ENCODE data around the gene MAX. TPM values are rescaled to one million over a fixed set of nuclear protein-coding genes. Genes with fewer than 3 reads are reported as not detected.

Gene MAX
- total and polyA plus RNA-seq, 2 donors: 37.3 to 58.4 TPM

DNA sequence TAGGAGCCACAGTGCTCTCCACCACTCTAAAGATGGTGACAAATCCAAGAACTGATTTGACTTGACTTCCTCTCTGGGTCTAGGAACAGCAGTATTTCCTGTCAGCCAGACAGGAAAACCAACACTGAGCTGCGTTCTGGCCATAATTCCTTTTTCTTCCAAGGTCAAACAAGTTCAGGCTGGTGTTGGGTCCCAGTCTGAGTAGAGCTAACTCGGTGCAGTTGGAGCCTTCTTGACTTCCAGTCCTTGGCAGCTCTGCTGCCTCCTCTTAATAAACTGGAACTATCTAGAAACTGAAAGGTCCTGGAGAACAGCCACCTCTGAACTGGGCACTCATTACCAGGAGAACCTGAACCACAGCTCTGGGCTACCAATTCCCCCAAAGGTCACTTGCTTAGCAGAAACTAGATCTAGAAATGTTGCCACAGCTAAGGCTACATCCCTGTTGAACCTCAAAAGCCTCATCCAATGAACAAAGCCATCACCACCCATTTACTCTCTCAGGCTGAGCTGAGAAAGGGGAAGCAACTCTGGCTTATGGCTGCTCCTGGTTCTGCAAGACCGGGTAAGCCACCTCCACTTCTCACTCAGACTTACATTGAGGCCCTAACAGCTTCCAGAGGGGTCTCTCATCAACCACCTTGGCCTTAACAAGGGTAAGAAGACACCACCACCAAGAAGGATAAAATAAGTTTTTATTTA, 27.7 kb downstream of the MAX start:
- no peak for DNase-seq (ENCODE audit: extremely low spot score)
- Histone ChIP-seq H3K4me3 (ENCODE audit: low read depth, low read length) (no peak overlapping the region), H3K27ac (ENCODE audit: low read depth) (no peak overlapping the region), H3K36me3 (ENCODE audit: insufficient read depth) (peaks cover 2% of the 10 kb centered on the region), H3K4me1 (ENCODE audit: insufficient read depth) (no peaks in the 10 kb centered on the region)
- WGBS: 53% methylated on average over 3 of the region's 3 CpGs

DNA sequence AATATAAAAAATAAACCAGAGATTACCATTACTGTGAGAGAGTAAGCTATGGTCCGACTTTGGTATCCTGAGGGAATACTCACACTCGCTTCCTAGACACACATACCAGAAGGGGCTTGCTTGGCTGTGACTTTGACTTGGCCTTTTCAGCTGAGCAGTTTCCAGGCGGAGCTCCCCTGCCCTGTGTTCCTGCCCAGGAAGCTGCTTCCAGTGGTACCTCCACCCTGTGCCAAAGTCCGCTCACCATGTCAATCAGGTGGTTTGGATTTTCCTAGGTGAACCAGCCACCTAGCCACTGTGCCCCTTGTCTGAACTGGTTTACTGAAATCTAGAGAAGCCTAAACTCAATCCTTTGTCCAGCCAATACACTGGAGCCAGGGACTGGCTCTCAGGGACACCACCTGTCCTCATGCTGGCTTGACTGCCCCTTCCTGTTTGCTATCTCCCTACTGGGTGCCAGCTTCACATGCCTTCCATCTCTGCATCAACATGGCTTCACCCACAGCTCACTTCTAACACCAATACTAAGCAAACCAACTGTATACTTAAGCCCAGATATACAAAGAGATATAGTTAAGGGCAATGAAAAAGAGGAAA, 28.6 kb downstream of the MAX start:
- Histone ChIP-seq H3K4me3 (ENCODE audit: low read depth, low read length) (no peak overlapping the region), H3K4me1 (ENCODE audit: insufficient read depth) (no peaks in the 10 kb centered on the region), H3K36me3 (ENCODE audit: insufficient read depth) (peaks cover 2% of the 10 kb centered on the region), H3K27ac (ENCODE audit: low read depth) (no peak overlapping the region)
- WGBS: 81% methylated on average over 4 of the region's 4 CpGs
- no peak for DNase-seq (ENCODE audit: extremely low spot score)

DNA sequence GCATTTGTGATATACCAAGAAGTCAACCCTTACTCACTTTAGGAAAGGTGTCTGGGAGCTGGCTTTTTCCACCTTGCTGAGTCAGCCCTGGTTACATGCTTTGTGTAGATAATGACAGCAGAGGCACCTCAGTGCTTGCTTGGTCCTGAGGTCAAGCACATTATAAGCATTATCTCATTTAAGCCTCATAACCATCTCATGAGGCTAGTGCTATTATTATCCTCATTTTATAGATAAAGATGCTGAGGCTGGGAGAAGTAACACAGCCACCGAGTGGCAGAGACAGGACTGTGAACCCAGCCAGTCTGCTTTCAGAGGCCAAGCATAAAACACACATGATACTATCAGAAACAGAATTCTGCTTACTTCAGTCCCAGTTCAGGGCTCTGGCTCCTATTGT, 29.4 kb downstream of the MAX start:
- peaks cover 2% of the 10 kb centered on the region for H3K36me3 ChIP-seq (ENCODE audit: insufficient read depth)
- 51% methylated on average over 1 of the region's 1 CpG for WGBS
- no peak overlapping the region for H3K4me3 ChIP-seq (ENCODE audit: low read depth, low read length)
- no peaks in the 10 kb centered on the region for H3K4me1 ChIP-seq (ENCODE audit: insufficient read depth)
- DNase-seq (ENCODE audit: extremely low spot score): no peak
- H3K27ac ChIP-seq (ENCODE audit: low read depth): no peak overlapping the region

DNA sequence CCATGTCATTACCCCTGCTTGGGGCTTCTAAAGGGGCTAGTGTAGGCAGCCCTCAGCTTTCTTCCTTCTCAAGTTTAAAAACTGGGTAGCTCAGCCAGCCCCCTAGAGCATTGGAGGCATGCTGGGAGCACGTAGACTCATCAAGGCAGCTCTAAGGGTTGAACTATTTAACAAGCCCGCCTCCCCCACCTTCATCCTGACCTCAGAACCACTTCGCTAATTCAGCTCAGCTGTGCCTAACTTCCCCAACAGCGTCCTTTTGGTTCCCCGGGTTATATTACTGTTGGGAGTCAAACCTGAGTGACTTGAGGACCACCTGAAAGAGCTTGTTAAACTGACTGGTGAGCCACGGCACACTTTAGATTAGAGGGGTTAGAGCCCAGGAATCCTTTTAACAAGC, 30.1 kb downstream of the MAX start:
- no peak overlapping the region for H3K27ac ChIP-seq (ENCODE audit: low read depth)
- 71% methylated on average over 6 of the region's 6 CpGs for WGBS
- no peak for DNase-seq (ENCODE audit: extremely low spot score)
- no peak overlapping the region for H3K4me3 ChIP-seq (ENCODE audit: low read depth, low read length)
- H3K36me3 ChIP-seq (ENCODE audit: insufficient read depth): peaks cover 2% of the 10 kb centered on the region
- H3K4me1 ChIP-seq (ENCODE audit: insufficient read depth): no peaks in the 10 kb centered on the region

DNA sequence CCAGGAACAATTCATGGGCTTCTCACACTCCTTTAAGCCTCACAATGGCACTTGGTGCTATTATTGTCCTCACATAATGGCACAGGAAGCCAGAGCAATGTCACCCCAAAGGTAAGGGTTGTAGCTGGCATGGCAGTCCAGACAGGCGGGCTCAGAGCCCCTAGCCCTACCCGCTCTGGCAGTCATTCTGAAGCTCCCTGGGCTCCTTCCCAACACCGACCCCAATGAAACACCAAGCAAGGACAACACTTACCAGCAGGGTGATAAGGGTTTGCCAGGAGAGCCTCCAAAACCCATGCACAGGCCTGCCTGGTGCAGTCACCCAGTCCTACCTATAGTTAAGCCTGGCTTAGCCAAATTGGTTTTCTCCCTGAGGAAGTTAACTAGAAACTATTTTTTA, 30.8 kb downstream of the MAX start:
- H3K36me3 ChIP-seq (ENCODE audit: insufficient read depth): no peaks in the 10 kb centered on the region
- no peak overlapping the region for H3K27ac ChIP-seq (ENCODE audit: low read depth)
- no peaks in the 10 kb centered on the region for H3K4me1 ChIP-seq (ENCODE audit: insufficient read depth)
- H3K4me3 ChIP-seq (ENCODE audit: low read depth, low read length): no peak overlapping the region
- no peak for DNase-seq (ENCODE audit: extremely low spot score)
- 90% methylated on average over 3 of the region's 3 CpGs for WGBS

DNA sequence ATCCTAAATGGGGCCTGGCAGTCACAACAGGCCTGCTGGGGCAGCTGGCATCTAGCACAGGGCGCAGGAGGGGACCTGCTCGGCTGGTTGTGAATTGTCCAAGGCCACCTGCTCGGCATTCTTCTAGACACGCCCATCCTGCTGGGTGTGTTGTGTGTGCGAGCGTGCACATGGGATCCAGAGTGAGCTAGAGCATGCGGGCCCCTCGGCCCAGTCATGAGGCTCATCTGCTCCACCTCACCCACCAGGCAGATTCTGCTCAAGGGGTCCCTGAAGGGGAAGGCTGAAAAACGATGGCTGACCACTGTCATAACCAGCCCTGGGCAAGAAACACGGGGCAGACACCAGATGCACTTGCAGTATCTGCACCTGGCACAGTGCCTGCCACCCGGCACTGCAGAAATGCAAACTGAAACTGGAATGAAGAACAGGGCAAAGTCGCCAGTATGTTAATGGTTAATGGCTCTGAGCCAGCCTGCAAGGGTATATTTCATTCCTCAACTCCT, 31.8 kb downstream of the MAX start:
- no peak for DNase-seq (ENCODE audit: extremely low spot score)
- H3K27ac ChIP-seq (ENCODE audit: low read depth): no peak overlapping the region
- H3K4me3 ChIP-seq (ENCODE audit: low read depth, low read length): no peak overlapping the region
- 59% methylated on average over 12 of the region's 12 CpGs for WGBS
- H3K4me1 ChIP-seq (ENCODE audit: insufficient read depth): no peaks in the 10 kb centered on the region
- H3K36me3 ChIP-seq (ENCODE audit: insufficient read depth): no peaks in the 10 kb centered on the region

DNA sequence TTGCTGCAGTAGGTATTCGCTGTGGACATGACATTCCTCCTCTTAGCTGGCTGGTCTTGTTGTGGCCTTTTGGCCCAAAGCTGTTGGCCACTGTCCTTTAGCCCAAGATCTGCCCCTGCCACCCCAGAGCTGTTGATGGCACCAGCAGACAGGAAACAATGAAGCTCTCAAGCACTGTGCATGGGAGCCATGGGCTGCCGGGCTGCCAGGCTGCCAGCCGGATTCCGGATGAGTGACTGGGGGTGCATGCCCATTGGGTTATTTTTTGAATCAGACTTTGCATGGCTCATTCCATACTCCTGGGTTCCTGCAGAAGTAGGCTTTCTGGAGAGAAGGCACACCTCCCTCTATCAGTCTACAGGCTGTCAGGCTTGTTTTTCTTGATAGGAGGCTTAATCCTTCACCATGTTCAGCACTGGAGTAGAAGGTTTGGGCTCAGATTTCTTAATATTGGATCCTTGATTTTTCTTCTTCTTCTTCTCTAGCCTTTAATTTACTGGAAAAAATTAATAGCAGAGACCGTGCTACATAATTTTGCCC, 32.4 kb downstream of the MAX start:
- H3K27ac ChIP-seq (ENCODE audit: low read depth): no peak overlapping the region
- no peaks in the 10 kb centered on the region for H3K4me1 ChIP-seq (ENCODE audit: insufficient read depth)
- 88% methylated on average over 5 of the region's 5 CpGs for WGBS
- DNase-seq (ENCODE audit: extremely low spot score): no peak
- H3K4me3 ChIP-seq (ENCODE audit: low read depth, low read length): no peak overlapping the region
- H3K36me3 ChIP-seq (ENCODE audit: insufficient read depth): no peaks in the 10 kb centered on the region

DNA sequence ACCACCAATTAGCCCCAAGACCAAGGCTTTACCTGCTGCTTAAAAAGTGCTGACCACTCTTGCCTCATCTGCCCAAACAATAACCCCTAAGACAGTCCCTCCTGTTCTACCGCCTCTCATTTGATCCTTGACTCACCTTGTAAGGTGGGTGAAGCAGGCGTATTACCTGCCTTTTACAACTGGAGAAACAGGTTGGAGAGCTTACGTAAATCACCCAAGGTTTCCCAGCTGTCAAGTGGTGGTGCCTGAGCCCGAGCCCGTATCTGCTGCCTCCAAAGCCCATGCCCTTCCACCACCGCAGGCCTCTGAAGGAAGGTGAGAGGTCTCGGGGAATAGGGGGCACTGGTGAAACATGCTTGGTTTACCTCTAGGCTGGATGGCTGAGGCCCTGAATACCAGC, 36.6 kb downstream of the MAX start:
- WGBS: 89% methylated on average over 7 of the region's 7 CpGs
- no peaks in the 10 kb centered on the region for H3K36me3 ChIP-seq (ENCODE audit: insufficient read depth)

DNA sequence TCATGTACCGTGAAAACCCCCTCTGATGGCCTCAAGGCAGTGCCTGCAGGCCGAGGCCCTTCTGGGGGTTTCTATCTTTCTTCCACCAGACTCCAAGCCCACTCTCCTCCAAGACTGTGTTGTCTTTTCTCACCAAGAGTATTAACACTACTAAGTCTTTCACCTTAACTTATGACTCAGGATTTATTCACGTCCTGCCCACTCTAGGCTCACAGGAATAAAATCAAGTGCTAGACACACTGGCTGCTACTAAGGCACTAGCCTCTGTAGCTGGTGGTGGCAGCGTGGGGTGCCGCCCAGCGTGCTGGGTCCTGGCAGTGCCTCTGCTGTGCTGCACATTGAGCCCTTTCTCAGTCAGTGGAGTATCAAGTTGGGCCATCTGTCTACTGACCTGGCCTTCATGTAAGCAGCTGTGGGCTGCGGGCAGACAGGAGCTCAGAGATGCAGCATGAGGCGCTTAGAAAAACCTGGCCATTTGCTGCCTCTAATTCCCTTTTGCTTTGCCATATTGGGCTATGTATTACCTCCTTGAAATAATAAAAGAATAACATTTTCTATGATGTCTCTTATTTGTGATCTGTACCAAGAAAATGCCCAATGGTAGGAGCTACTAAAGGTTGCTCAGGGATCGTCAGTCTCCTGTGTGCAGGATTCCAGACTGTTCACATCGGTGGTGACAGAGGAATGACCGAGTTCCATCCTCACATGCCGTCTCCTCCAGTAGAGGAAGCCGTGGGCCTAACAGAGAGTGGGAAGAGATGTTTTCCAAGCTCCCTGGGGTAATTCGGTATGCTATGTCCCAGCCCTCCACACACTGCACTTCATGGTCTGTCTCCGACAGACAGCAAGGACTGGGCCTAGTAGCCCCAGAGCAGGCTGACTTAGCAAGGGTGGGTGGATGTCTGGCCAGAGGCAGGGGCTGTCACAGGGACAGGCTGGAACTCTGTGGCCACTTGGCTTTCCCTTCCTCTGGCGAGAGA, 39.9 kb downstream of the MAX start:
- Histone ChIP-seq H3K4me3 (ENCODE audit: low read depth, low read length) (no peak overlapping the region), H3K36me3 (ENCODE audit: insufficient read depth) (no peaks in the 10 kb centered on the region)
- 90% methylated on average over 16 of the region's 16 CpGs for WGBS

More for the DNA sequence above, 36.6 kb downstream of the MAX start:
- Histone ChIP-seq H3K27ac (ENCODE audit: low read depth) (no peak overlapping the region), H3K4me3 (ENCODE audit: low read depth, low read length) (no peak overlapping the region), H3K4me1 (ENCODE audit: insufficient read depth) (no peaks in the 10 kb centered on the region)
- DNase-seq (ENCODE audit: extremely low spot score): no peak

DNA sequence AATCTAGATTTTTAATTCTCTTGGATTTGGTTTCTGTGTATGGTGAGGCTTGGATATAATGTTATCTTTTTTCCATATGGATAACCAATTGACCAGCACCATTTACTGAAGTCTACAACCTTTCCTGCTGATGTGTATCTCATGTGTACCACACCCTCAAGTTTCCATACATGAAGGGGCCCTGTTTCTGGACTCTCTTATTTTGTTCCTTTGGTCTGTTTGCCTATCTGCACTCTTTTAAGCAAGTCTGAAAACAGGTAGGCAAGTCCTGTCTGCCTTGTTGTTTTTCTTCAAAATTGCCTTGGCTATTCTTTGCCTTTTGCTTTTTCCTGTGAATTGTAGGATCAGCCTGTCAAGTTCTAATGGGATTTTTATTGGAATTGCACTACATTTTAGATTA, 44.6 kb downstream of the MAX start:
- no peaks in the 10 kb centered on the region for H3K36me3 ChIP-seq (ENCODE audit: insufficient read depth)
- no peaks in the 10 kb centered on the region for H3K4me1 ChIP-seq (ENCODE audit: insufficient read depth)
- no peak overlapping the region for H3K4me3 ChIP-seq (ENCODE audit: low read depth, low read length)
- H3K27ac ChIP-seq (ENCODE audit: low read depth): no peak overlapping the region
- no peak for DNase-seq (ENCODE audit: extremely low spot score)

More for the DNA sequence above, 39.9 kb downstream of the MAX start:
- Histone ChIP-seq H3K27ac (ENCODE audit: low read depth) (no peak overlapping the region), H3K4me1 (ENCODE audit: insufficient read depth) (no peaks in the 10 kb centered on the region)
- no peak for DNase-seq (ENCODE audit: extremely low spot score)

DNA sequence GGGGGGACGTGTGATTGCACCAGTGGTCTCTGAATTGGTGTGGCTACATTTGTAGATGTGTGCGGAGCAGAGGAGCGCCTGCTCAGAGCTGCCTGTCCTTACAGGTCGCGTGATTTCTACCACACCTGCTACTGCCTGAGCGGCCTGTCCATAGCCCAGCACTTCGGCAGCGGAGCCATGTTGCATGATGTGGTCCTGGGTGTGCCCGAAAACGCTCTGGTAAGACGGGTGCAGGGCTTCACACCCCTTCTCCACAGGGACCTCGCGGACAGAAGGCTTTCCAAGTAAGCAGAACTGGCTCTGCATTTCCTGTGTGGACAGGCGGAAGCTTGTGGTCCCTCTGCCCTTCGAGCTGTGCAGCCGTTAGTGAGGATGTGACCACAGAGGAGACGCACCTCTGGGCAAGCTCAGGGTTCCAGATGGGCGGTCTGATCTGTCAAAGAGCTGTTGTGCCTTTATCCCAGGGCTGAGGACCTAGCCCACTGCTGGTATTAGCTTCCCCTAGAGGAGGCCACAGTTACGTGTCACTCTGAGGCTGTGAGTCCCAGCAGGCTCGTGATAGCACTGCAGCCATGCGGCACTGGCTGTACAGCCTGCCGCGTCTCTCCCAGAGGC, 47.7 kb downstream of the MAX start:
- Histone ChIP-seq H3K4me1 (ENCODE audit: insufficient read depth) (no peaks in the 10 kb centered on the region), H3K27ac (ENCODE audit: low read depth) (no peak overlapping the region), H3K36me3 (ENCODE audit: insufficient read depth) (no peaks in the 10 kb centered on the region), H3K4me3 (ENCODE audit: low read depth, low read length) (no peak overlapping the region)
- DNase-seq (ENCODE audit: extremely low spot score): no peak
- 87% methylated on average over 23 of the region's 23 CpGs for WGBS

DNA sequence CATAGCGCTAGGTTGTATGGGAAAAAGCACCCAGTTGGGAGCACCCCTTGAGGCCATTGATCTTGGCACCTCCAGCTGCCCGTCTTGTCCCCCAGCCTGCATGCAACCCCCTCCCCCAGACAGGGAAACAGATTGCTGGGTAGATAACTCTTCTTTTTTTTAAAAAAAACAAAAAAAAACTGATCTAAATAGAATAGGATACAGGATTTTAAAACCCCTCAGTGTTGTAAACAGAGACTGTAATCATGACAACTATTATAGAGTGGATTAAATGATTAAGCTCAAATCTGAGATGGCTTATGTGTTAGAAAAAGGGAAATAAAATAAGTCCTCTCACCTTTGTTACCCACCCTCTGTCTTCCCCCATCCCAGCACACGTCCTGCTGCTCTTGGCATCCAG, 48.9 kb downstream of the MAX start:
- H3K4me3 ChIP-seq (ENCODE audit: low read depth, low read length): no peak overlapping the region
- no peaks in the 10 kb centered on the region for H3K36me3 ChIP-seq (ENCODE audit: insufficient read depth)
- no peak overlapping the region for H3K27ac ChIP-seq (ENCODE audit: low read depth)
- H3K4me1 ChIP-seq (ENCODE audit: insufficient read depth): no peaks in the 10 kb centered on the region
- no peak for DNase-seq (ENCODE audit: extremely low spot score)
- 92% methylated on average over 3 of the region's 3 CpGs for WGBS

DNA sequence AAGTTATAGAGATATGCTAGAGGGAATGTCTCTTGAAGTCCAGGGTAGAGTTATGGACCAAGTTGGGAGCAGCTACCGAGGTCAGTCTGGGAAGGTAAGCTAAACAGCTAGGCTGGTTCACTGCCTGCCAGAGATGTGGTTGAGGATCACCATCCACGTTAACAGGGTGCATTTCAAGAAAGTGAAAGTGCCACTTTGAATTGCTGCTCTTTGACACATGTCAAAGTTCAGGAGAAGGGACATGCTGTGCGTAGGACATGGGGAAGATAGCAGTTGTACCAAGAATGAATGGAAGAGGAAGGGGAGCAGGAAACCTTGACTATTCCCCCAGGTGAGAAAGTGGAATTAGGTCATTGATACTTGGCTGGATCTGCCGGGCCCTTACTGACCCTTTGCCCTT, 49.5 kb downstream of the MAX start:
- no peaks in the 10 kb centered on the region for H3K36me3 ChIP-seq (ENCODE audit: insufficient read depth)
- no peak overlapping the region for H3K27ac ChIP-seq (ENCODE audit: low read depth)
- WGBS: 85% methylated on average over 4 of the region's 4 CpGs
- DNase-seq (ENCODE audit: extremely low spot score): no peak
- H3K4me1 ChIP-seq (ENCODE audit: insufficient read depth): no peaks in the 10 kb centered on the region
- no peak overlapping the region for H3K4me3 ChIP-seq (ENCODE audit: low read depth, low read length)

Data from urinary bladder (tissue), 4 donors.